Measurements from ENCODE around the gene PDE6D.
A peak's percentile ranks its signal among the peaks of the same experiment; 100 is the strongest.

PDE6D gene

DNA sequence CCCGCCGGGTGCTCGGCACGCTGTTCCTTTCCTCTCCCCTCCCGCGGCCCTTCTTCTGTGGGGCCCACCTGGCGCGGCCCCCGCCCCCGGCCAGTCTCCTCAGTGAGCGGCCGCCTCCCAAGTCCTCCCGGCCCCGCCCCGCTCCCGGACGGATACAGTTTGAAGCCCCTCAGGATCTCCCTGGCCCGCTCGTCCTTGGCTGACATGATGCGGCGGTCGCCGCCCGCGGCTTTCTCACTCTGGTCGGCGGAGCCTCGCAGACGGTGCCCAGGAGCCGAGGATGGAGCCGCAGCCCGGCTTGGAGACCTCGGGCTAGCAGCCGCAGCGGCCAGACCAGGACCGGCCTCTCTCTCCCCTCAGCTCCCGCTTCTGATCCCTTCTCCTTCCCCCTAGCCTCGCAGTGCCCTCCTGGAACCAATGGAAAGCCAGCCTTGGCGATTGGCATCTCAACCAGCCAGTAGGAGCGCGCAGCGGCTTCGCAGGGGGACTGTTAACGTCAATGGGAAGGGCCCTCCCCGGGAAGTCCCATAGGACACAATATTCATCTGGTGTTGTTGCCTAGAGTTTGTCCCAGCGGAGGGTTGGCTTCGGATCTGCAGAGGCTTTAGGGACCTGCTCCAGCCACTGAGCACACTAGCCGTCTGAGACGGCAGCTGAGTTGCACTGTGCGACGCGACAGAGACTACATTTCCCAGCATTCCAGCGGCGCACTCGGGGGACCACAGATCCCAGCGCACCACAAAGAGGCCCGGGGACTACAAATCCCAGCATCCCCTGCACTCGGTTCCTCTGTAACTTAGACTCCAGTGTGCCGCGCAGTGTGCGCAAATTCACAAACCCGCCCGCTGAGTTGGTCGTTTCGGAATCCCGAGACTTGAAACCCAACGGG, at the start of gene PDE6D:
Gene PDE6D, minus strand, starts transcription at position 374 of the 889 bp plus-strand sequence. Its CDS starts 168 bp downstream, at position 206.
- DNase-seq: peak; percentile 95

DNA sequence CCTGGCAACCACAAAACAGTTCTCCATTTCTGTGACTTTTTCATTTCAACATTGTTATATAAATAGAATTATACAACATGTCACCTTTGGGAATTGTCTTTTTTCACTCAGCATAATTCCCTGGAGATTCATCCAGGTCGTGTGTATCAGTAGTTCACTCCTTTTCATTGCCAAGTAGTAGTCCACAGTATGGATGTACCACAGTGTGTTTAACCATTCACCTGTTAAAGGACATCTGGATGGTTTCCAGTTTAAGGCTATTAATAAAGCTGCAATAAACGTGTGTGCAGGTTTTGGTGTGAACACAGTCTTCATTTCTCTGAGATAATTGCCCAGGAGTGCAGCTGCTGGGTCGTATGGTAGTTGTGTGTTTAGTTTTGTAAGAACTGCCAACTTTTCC, 40.8 kb upstream of the PDE6D start:
- no peak for DNase-seq

DNA sequence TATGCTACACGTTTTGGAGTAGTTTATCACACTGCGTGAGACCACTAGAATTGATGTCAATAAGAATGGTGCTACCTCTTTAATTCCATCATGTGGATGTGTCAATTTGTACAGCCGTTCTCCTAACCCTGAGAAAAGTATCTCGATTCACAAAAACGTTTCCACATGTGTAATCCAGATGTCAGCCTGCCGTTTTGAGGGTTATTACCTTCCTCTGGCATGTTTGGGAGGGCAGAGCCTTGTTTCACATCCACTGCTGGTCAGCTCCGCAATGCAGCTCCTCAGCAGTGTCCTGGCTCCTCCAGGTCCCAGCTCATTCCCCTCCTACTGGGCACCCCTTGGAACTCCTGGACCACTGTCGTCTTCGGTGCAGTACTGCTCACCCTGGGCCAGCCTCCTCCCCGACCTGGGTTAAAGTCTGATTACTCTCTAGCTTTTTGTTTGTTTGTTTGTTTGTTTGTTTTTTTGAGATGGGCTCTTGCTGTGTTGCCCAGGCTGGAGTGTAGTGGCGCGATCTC, 39.8 kb upstream of the PDE6D start:
- no peak for DNase-seq

DNA sequence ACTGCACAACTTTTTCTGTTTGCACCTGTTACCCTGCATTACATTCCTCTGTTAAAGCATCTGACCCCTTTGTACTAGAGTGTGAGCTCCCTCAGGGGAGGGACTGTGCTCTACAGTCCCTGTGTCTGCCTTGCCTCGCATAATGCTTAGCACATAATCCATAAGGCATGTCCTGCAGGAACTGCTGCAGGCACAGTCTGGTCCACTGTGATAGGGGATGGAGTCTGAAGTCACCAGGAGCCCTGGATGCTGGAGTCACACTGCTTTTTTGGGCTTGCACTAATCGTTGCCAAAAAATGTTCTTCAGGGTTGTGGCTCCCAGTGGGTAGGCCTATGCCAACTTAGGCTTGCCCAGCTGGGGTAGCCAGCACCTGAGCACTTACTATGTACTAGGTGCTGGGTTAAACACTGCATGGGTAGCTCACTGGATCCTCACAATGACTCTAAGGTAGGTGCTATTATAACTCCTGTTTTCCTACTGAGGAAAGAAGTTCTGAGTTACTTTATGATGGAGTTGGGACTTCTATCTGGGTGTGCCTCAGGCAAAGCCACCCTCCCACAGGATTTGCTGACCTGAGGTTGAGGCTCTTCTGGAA, 38.5 kb upstream of the PDE6D start:
- no peak for DNase-seq

DNA sequence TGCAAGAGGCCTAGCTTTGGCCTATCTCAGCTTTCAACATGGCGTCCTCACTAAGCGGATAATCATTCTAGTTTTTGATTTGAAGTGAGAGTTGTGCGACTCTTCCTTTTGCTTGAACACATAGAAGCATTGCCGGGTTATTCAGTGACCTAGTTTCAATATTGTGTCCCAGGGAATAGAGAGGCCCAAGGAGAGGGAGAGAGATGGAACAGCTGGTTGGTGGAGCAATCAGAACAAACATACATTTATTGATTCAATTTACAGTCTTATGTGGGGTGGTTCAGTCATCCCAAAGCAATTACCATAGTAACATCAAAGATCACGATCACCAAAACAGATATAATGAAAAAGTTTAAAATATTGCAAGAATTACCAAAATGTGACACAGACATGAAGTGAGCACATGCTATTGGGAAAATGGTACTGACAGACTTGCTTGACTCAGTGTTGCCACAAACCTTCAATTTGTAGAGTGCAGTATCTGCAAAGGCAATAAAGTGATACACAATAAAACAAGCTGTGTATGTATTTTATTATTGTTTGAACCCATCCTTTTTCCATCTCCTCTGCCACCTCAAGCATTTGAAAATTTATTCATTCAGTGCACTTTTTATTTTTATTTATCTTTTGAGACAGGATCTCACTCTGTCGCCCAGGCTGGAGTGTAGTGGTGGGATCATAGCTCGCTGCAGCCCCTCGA, 35.4 kb upstream of the PDE6D start:
- DNase-seq: no peak

DNA sequence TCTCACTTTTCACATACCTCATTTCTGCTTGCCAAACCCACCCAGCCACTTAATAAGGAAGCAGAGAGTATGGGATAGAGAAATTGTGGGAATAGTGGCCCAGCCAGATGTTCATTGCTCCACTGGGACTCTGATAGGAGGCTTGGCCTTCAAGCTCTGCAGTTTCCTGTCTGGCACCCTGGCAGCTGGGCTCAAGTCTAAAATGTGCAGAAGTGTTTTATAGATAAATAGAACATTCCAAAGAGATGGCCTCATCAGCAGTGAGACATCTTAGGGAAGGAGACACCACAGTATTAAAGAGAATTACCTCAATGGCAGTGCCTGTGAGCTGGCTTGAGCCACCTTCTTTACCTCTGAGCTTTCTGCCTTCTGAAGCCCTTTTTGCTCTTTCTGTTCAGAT, 29.8 kb upstream of the PDE6D start:
- DNase-seq: no peak

DNA sequence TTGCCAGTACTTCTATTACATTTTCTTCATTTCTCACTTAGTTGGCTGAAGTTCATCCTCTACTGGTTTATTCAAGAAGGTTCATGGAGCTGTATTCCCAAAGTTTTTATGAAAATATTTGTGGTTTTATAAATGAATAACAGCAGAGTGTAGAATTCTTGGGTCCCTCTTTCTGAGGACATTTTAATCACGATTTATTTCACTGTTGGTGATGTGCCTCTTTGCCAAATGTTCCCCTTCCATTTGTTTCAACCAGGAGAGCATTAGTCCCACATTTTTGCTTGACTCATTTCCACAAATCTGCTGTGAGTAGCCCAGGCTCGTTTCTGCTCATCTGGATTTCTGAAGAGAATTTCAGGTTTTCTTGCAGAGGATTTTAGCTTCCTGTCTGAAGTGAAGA, 25.9 kb upstream of the PDE6D start:
- DNase-seq: no peak

DNA sequence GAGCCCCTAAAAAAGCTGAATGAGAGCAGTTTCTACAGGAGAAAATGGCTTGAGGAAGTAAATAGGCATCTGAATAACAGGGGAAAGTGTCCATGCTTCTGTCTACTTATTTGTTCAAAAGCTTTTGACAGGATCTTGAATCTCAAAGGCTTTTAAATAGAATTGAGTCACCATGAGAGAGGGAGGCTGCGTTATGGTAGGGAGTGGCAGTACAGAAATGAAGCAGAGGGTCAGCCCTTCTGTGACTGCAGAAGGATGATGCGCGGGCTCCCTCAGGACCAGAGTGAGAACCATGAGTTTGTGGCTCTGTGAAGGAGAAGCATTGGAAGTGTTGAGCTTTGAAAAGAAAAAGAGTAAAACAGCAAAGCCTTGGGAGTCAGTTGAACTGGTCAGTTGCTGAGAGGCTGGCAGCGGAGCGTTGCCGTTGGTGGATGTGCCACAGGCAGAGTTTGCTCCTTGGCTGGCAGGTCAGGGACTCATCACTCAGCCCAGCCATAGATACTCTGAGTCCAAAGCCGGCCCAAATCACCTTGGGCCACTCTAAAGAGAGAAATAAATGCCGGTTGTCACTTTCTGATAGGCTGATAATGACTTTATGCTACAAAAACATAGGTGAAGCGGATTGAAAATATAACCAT, 22.5 kb upstream of the PDE6D start:
- no peak for DNase-seq

DNA sequence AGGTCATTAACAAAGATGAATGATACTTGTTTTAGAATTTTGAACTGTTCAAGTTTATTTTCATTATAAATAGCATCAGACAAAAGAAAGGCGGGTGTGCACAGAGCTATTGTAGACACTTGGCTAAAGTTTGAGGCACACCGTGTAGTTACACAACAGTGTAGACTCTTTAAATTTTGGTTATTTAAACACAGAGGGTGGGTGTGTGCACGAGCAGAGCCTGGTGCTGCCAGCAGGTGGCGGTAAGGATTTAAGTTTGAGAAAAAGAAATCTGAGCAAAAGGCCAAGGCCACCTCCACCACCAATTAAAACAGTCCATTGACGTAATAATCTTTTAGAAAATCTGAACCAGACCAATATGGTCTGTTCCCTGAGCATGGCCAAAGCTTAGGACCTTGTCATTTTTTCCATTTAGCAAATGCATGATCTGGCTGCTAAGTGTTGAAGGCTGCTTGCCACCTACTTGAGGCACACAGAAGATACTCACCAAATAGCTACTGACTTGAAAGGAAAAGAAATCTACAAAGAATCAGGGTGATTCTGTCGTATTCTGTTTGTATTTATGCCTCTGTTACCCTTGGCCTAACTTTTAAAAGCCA, 19.5 kb upstream of the PDE6D start:
- peak; percentile 37 for DNase-seq

DNA sequence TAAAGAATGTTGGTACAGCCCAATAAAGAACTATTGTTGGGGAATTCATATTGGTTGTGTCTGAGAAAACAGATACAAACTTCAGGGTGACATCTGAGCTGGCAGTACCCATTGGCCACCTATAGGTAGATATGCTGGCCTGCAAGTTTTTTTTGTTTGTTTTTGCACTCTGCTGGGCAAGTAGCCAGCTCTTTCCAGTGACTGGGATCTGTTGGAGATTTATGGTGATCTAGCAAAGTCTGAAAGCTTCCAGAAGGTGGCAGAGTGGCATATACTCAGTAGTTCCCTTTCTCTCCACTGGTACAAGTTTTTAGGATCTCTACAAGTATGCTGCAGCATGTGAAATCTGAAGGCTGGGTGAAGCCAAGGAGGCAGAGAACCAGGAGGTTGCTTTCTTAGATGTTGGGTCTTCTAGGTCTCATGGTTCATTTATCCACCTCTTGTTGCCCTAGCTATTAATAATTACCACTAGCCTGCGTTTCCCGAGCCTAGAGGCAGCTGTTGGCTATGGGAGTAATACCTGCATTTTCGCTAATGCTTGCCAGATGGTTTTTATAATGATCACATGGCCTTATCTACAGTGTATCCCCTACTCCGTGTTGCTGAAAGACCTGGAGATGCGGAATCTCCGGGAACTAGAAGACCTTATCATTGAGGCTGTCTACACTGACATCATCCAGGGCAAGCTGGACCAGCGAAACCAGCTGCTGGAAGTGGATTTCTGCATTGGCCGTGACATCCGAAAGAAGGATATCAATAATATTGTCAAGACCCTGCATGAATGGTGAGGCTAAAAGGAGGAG, 14.6 kb upstream of the PDE6D start:
- DNase-seq: peak; percentile 61

DNA sequence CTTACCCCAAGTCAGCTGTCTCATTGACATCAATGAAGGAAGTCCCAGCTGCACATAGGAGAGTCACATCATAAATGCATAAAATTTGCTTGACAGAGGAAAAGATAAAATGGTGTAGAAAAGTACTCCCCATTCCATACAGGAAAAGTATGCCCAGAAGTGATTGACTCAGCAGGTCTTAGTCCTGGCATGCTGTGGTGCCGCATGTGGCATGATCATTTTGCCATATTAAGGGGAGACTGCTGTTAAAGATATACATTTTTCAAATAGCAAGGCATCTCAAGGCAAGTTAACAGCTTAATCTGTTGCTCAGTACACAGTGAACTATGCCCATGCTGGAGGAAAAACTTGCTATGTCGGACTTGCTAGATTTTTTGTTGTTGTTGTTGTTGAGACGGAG, 13.3 kb upstream of the PDE6D start:
- DNase-seq: no peak

DNA sequence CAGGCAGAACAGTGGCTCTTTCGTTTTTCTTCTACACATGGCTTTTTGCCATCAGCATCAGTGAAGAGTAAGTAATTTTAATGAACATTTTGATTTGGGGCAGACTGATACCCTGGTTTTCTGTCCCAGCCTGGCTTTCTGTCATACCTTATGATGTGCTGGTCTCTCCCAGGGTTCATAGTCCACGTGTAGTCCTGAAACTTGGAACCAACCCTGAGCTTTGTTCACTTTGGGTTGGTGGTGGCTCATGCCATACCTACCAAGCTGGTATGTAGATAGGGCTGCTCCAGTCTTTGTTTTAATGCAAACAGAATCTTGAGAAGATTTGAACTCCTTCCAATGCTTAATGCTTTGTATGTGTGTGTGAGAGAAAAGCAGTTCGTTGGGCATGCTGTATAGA, 10.0 kb upstream of the PDE6D start:
- DNase-seq: no peak

DNA sequence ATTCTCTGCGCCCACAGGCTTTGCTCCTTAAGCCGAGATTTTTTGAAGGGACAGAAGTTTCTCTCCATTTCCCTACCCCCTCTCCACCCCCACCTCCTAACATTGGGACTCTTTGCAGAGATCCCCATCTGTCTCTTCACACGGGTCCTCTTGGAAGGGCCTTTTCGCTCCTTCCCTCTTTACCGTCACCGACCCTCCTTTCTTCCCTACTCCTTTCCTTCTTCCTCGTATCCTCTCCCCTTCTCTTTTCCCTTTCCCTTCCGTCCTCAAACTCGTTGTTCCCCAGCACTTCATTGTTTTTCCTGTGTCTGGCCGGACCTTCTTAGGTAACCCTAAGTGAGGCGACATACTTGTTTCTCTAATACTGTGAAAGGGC, 5.8 kb upstream of the PDE6D start:
- DNase-seq: no peak

DNA sequence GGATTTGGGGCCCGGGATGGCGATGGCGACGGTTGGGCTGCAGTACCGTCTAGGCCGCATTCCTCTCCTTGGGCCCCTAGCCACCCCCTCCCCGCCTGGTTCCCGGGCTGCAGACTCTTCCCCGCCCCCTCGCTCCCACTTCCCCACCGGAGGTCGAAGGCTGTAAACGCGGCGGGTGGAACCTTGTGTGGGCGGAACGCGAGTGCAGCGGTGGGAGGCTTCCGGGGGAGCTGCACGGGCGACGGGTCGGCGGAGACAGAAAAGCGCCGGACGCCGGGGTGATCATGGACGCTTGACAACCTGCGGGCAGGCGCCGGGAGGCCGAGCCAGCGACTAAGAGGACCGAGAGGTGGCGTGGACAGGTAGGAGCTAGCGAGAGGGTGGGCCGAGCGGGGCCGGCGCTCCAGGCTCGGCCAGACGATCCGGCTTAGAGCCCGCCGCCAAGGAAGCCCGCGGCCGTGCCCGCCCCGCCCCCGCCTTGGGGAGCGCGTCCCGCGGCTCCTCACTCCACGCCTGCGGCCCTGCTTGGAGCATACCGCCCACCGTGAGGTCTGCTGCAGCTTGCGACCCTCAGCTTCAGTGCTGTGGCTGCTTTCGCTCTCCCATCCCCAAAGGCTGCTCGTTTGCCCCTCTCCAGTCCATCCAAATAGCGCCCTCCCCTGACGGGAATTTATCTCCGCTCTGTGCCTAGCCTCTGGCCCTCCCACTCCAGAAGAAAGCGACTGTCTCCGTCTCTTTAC, 5.3 kb upstream of the PDE6D start, which contains the start of gene COPS7B:
Gene COPS7B, plus strand, starts transcription at position 269 of the 740 bp plus-strand sequence. CDS start 2,126 bp downstream, outside the sequence.
- peak; percentile 83 for DNase-seq

DNA sequence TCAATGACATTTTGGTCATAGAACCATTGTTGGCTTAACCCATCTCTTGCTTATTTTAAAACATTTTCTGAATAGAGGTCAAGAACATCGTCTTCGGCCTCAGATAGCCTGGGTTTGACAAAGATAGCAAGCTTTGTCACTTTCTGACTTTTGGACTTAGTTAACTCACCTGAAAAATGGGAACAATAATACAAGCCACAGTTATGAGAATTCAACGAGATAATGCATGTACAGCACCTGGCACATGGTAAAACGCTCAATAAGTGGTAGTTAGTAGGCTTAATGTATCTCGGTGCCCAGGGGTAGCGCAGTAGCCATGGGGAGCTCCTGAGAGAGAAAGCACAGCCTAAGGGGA, 4.7 kb upstream of the PDE6D start:
- DNase-seq: no peak

DNA sequence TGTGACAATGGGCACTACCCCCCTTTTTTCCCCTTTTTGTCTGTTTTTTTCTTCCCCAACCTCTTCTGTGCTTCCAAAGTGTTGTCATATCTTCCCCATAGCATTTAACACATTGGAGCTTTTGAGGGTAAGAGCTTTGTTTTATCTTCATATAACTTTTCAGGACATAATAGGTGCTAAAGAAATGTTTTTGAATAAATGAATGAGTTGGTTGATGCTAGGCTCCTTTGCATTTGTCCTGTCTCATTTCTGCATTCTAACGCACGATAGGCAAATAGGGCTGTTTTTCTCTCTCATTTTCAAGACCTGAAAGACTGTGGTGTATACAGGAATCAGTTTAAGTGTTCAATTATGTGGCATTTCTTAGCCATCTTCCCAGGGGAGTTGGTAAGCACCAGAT, 4.3 kb upstream of the PDE6D start:
- no peak for DNase-seq

DNA sequence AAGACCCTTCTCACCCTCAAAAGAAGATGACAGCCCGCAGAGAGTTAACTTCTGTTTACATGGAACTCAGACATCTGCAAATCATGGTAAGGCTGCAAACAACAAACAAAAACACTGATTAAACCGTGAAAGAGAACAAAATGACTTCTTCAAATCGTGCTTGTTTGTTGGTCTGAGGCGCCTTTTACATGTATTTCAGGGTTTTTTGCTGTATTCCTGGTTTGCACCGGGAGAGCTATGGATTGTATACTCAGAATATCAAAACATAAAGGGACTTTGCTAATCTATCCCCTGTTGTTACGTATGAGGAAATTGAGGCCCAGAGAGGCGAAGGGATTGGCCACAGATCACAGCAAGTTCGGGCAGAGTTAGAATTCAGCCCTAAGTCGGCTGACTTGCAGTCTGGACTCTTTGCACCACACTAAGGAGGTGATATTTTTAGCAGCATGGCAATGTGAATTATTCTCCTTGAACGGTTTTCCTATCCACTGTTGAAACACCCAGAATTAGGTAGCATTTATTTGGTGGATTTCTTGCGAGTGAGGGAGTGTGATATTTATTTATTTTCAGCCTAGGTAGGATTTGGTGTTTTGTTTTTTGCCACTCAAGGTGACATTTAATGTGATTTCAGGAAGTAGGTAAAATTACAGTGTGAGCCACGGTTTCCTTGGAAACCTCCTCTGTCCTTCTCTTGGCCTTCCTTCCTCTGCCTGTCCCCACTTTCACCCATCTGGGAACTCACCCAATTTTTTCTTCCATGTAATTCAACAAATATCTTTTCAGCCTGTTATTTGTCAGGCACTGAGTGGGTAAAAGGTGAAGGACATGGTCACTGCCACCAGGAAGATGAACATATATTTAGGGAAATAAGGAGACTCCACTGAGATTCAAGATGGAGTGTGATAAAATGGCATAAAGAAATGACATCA, 980 bp upstream of the PDE6D start:
- peak; percentile 34 for DNase-seq

DNA sequence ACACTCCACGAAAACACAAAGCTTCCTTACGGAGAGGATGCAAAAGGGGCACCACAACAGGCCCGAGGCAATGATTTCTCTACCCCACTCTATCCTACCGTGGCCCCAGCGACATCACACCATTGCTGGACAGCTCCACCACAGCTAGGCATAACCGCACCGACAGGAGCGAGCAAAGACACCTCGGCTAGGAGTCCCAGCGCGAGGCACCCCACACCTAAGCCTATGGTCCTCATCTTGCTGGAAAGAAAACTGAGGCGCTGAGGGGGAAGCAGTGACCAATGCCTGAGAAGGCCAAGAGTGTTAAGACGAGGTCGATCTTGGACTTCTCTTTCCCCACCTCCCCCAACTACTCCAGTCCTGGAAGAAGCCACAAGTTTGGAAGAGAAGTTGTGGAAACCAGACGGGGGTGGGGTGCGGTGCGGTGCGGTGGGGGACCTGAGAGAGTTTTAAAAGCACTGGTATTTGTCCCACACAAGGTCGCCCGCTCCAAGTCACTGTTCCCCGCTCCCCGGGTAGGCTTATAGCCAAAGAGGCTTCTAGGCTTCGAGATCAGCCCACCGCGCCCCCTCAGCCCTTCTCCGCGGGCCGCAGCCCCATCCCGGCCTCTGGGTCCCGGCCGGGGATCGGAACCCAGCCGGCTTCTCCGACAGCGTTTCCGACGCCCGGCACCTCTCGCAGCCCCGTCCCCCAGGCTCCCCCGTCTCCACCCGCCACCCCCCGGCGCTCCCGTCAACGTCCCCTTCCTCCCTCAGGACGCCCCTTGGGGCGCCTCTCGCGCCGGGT, 766 bp downstream of the PDE6D start:
- peak; percentile 50 for DNase-seq

Measured in RPMI8226 (cell line).